ENCODE data around the gene MAPK9. TPM values are rescaled to one million over a fixed set of nuclear protein-coding genes. Genes with fewer than 3 reads are reported as not detected.
A peak's percentile ranks its signal among the peaks of the same experiment; 100 is the strongest.
"Not testable (repeated sequence)": the region's sequence is repeated elsewhere in the genome, so short reads cannot be mapped to it uniquely, and the experiment has no call there.

MAPK9 gene
- total RNA-seq, 3 donors from 2014 or later, result 37.4 to 54.1 (median 41.3) TPM

DNA sequence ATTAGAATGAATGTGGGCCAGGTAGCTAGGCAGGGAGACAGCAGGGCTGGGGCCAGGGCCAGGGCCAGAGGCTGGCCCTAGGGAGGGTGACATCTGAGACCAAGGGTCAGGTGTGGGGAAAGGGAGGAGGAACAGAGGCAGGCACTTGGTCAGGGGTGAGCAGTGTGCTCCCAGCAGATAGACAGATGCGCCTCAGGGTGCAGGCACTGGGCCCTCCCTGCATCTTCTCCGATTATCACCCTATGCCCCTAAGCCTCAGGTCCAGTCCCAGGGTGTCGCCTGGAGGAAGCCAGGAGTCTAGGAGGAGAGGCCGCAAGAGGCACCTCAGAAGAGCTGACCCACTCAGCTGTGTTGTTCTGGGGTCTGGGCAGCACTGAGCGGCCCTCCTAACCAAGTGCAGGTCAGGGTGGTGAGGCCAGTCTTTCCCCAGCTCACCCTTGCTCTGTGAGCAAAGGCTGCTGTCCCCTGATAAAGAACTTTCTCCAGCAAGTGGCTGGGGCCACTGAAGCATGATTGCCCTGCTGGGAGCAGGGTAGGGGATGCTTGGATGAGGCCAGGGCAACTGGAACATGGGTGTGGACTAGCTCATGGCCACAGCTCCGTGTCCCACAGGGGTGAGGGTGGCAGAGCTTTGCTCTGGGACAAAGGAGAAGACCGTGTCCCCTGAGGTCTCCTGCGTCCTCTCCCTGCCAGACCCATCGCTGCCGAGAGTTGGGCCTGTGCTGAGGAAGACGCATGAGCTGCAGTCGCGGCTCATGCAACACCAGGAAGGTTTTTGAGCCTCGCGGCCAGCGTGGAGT is 80.7 kb downstream of the MAPK9 start:
- Histone ChIP-seq H3K9me3 (no peaks in the 10 kb centered on the region), H3K4me1 (ENCODE audit: low read depth) (peaks cover 6% of the 10 kb centered on the region), H3K36me3 (ENCODE audit: low read depth) (no peaks in the 10 kb centered on the region), H3K4me3 (no peak overlapping the region)
- ATAC-seq, result no peak
- intact Hi-C loops (cut with DNase I, micrococcal nuclease), result no loop called here
- TF ChIP-seq, protein P1, sequence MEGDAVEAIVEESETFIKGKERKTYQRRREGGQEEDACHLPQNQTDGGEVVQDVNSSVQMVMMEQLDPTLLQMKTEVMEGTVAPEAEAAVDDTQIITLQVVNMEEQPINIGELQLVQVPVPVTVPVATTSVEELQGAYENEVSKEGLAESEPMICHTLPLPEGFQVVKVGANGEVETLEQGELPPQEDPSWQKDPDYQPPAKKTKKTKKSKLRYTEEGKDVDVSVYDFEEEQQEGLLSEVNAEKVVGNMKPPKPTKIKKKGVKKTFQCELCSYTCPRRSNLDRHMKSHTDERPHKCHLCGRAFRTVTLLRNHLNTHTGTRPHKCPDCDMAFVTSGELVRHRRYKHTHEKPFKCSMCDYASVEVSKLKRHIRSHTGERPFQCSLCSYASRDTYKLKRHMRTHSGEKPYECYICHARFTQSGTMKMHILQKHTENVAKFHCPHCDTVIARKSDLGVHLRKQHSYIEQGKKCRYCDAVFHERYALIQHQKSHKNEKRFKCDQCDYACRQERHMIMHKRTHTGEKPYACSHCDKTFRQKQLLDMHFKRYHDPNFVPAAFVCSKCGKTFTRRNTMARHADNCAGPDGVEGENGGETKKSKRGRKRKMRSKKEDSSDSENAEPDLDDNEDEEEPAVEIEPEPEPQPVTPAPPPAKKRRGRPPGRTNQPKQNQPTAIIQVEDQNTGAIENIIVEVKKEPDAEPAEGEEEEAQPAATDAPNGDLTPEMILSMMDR (IDR thresholded peaks at IDR 0.05), result no peak
- DNase-seq, result no peak

DNA sequence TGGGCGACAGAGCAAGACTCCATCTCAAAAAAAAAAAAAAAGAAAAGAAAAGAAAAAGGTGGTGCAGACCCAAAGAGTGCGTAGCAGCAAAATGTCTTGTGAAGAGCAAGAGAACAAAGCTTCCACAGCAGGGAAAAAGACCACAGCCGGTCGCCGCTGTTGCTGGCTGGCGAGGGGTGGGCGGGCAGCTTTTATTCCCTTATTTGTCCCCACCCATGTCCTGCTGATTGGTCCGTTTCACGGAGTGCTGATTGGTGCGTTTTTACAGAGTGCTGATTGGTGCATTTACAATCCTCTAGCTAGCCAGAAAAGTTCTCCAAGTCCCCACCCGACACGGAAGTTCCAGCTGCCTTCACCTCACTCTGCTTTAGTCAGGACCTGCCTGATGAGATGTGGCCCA is 81.8 kb downstream of the MAPK9 start:
- intact Hi-C loops (cut with DNase I, micrococcal nuclease); H3K4me1 ChIP-seq (ENCODE audit: low read depth); H3K9me3 ChIP-seq: not testable (repeated sequence)

DNA sequence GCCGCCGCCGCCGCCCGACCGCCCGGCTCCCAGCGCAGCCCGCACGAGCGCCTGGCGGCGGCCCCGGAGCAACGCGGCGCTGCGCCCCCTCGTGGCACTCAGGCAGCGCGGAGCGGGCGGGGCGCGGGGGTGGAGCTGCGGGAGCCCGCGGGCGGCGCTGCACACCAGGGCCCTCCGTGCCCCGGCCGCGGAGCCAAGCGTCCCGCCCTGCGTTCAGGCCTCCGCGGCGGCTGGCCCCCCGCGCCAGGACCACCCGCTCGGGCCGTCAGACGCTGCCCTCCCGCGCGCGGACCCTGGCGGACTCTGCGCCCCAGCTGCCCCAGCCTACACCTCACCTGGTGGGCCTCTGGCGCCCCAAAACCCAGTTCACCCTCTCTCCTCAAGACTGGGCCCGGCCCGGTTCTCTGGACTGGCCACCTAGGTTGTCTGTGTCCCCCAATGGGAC is 82.7 kb downstream of the MAPK9 start, which contains the start of gene RASGEF1C:
RASGEF1C (minus strand) TSS at position 75 of the 445 bp plus-strand sequence. CDS start 71,159 bp downstream, outside the sequence.
- peak; percentile 97 for ATAC-seq
- TF ChIP-seq, protein P1 (IDR thresholded peaks at IDR 0.05), result peak; percentile 24
- Histone ChIP-seq H3K9me3 (no peaks in the 10 kb centered on the region), H3K4me3 (no peak within 1 kb of the TSS), H3K36me3 (ENCODE audit: low read depth) (no peaks in the 10 kb centered on the region), H3K4me1 (ENCODE audit: low read depth) (peaks cover 6% of the 10 kb centered on the region)
- DNase-seq, result peak in 2 of 3 donors; percentile 67 to 80
- intact Hi-C loops (cut with DNase I, micrococcal nuclease), result no loop called here

More for the DNA sequence above, 81.8 kb downstream of the MAPK9 start:
- not testable (repeated sequence) for H3K36me3 ChIP-seq (ENCODE audit: low read depth); ATAC-seq; DNase-seq; H3K4me3 ChIP-seq

DNA sequence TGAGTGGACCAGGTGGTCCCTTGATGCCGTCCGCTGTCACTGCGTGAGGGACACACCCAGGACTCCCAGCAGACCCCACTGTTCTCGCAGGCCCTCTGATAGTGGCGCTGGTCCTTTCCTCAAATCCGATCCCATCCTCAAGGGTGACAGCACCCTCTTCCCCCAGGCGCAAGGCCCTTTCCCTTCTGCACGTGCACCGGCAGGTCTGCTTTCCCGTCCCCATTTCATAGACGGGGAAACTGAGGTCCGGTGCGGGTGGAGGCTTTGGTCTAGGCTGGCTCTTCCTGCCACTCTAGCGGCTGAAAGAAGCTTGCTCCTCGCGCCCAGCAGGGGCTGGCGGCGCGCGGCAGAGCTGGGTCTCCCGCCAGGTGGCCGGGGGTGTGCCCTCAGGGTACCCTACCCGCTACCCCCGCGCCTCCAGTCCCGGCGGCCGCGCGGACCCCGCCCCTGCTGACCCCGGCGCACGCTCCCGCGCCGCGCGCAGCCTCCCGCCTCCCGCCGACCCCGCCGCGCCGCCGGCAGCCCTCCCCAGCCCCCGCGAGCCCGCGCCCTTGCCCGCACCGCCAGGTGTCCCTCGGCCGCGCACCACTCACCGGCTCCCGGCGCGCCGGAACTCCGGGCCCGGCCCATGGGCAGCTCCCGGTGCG is 83.3 kb downstream of the MAPK9 start:
- Histone ChIP-seq H3K4me3 (no peak overlapping the region), H3K4me1 (ENCODE audit: low read depth) (peaks cover 6% of the 10 kb centered on the region), H3K9me3 (no peaks in the 10 kb centered on the region), H3K36me3 (ENCODE audit: low read depth) (no peaks in the 10 kb centered on the region)
- intact Hi-C loops (cut with DNase I, micrococcal nuclease), result no loop called here
- ATAC-seq (no peak), DNase-seq (peak in 1 of 3 donors; percentile 36)
- TF ChIP-seq, protein P1 (IDR thresholded peaks at IDR 0.05), result no peak

DNA sequence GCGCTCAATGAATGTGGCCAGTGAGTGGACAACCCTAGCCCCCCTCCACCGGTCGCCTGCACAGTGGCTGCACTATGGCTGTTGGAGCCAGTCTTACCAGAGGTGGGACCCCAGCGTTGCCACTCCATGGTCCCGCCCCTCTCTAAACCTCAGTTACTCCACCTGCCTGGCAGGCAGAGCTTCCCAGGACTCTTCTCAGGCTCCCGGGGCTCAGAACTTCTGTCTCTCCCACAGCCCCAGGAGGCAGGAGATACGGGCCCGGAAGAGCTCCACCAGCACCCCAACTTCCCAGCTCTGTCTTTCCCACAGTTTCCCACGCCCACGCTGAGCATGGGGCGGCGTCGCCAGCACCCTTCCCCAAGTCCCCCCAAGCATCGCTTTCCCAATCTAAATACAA is 83.8 kb downstream of the MAPK9 start:
- H3K4me3 ChIP-seq, result no peak overlapping the region
- no peaks in the 10 kb centered on the region for H3K9me3 ChIP-seq
- H3K36me3 ChIP-seq (ENCODE audit: low read depth), result no peaks in the 10 kb centered on the region
- H3K4me1 ChIP-seq (ENCODE audit: low read depth), result peaks cover 6% of the 10 kb centered on the region
- TF ChIP-seq, protein P1 (IDR thresholded peaks at IDR 0.05), result no peak
- DNase-seq (no peak), ATAC-seq (no peak)
- intact Hi-C loops (cut with DNase I, micrococcal nuclease), result no loop called here

DNA sequence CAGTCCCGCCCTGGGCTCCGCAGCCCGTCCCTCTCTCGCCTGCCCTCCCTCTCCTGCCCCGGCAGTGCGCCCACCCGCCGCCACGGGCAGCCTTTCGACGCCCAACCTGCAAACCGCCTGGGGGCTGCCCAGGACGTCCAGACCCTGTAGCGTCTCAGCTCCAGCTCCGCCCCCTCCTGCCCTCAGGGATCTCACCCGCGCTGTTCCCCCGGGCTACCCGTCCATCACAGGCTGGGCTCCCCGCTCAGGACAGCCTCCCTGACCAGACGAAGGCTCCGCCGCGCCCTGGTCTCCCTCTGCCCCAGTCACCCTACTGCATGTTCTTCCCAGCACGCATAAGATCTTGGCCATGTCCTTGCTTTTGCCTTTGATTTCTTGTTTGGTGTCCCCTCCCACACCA is 84.3 kb downstream of the MAPK9 start:
- Histone ChIP-seq H3K4me3 (no peak overlapping the region), H3K36me3 (ENCODE audit: low read depth) (no peaks in the 10 kb centered on the region), H3K9me3 (no peaks in the 10 kb centered on the region), H3K4me1 (ENCODE audit: low read depth) (peaks cover 6% of the 10 kb centered on the region)
- intact Hi-C loops (cut with DNase I, micrococcal nuclease), result no loop called here
- TF ChIP-seq, protein P1 (IDR thresholded peaks at IDR 0.05), result no peak
- DNase-seq (no peak), ATAC-seq (no peak)
